Prostate gland (tissue), 2 donors: Measurements from ENCODE around the gene CUTA. TPM values are rescaled to one million over a fixed set of nuclear protein-coding genes. Genes with fewer than 3 reads are reported as not detected.

Experiments used
- DNase-seq: peaks from one replicate; pipeline ENCODE4 v3.0.0-alpha.2; 2019; ENCODE audit warnings: low spot score
- H3K27ac ChIP-seq, 2 donors: fragments of 200-600 bp; sonication (generic); 2 replicates each; pipeline ENCODE4 v1.5.1; 2017 to 2019
- H3K27me3 ChIP-seq: fragments of 200-600 bp; sonication (generic); replicated peaks from 2 replicates; pipeline ENCODE4 v1.5.1; 2019; ENCODE audit not compliant: insufficient read depth
- H3K36me3 ChIP-seq, 2 donors: fragments of 200-600 bp; sonication (generic); 1 replicate in 1 of 2; 2 replicates in 1 of 2; pipeline versions ENCODE4 v1.5.1 to v1.8.1; 2017 to 2019
- H3K4me1 ChIP-seq: fragments of 200-600 bp; sonication (generic); replicated peaks from 2 replicates; pipeline ENCODE4 v1.5.1; 2019
- H3K4me3 ChIP-seq, 2 donors: fragments of 200-600 bp; sonication (generic); 2 replicates each; pipeline ENCODE4 v1.5.1; 2017 to 2019
- H3K9me3 ChIP-seq: fragments of 200-600 bp; sonication (generic); 2 replicates; pipeline ENCODE4 v1.5.1; 2017
- POLR2A ChIP-seq: fragments of 450-650 bp; IDR thresholded peaks from one replicate; pipeline ENCODE4 v1.6.1; 2016; ENCODE audit warnings: antibody characterized with exemption, mild to moderate bottlenecking
- POLR2AphosphoS5 ChIP-seq: sonication (generic); formaldehyde crosslinking; IDR thresholded peaks from one replicate; pipeline ENCODE4 v1.6.1; 2017; ENCODE audit warnings: antibody characterized with exemption
- WGBS: methylation state at CpG from one replicate; pipeline ENCODE4 v1.1.5; 2018; 5-methylcytosine and 5-hydroxymethylcytosine counted together
- intact Hi-C: fragments of 100-400 bp; cut with DNase I; formaldehyde crosslinking; loops from one replicate; pipeline ENCODE4 v1.14.2; 2022
- total RNA-seq, 2 donors: library from RNA; depleted of rRNA; stranded (reverse); fragments of >200 nt; gene quantifications; one replicate each; pipeline ENCODE4 v1.1.0, GENCODE V29; 2016
- TF ChIP-seq, protein P1 (sequence below), 4 experiments: fragments of 200-600 bp in 2 of 4; fragments of 450-650 bp in 2 of 4; sonication (generic) in 2 of 4; IDR thresholded peaks; 1 replicate in 3 of 4; 2 replicates in 1 of 4; pipeline ENCODE4 v1.5.1; 2016 to 2019; ENCODE audit warnings: antibody characterized with exemption in 4 of 4, mild to moderate bottlenecking in 2 of 4, moderate library complexity in 2 of 4

The CUTA gene
- total RNA-seq, 2 donors from 2014 or later, result 189 to 260 TPM

DNA sequence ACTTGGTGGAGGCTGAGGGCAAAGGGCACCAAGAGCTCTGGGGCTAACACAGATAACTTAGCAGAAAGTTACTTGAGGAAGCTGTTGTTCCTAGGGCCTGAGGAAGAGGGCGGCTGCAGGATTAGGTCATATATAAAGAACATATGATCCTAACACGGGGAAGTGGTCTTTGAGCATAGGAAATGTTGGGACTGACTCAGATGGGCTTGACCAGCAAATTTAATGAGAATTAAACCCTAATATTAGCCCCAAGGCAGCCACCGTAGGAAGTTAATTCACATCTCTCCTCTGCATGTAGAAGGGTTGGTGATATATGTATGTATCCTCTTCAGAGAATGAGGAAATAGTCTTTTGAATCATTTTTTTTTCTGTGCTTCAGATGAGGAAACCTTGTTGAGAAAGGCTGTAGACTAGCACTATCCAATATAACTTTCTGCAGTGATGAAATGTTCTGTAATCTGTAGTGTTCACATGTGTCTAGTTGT, 27.3 kb upstream of the CUTA start:
- H3K4me3 ChIP-seq, result no peak overlapping the region
- no peaks in the 10 kb centered on the region for H3K27me3 ChIP-seq
- H3K9me3 ChIP-seq, result no peaks in the 10 kb centered on the region
- 84% methylated on average over 3 of the region's 3 CpGs for WGBS
- intact Hi-C loops, result no loop called here
- DNase-seq, result no peak
- H3K36me3 ChIP-seq, result no peaks in the 10 kb centered on the region
- H3K4me1 ChIP-seq, result no peaks in the 10 kb centered on the region
- no peak for TF ChIP-seq POLR2AphosphoS5
- TF ChIP-seq, protein P1, sequence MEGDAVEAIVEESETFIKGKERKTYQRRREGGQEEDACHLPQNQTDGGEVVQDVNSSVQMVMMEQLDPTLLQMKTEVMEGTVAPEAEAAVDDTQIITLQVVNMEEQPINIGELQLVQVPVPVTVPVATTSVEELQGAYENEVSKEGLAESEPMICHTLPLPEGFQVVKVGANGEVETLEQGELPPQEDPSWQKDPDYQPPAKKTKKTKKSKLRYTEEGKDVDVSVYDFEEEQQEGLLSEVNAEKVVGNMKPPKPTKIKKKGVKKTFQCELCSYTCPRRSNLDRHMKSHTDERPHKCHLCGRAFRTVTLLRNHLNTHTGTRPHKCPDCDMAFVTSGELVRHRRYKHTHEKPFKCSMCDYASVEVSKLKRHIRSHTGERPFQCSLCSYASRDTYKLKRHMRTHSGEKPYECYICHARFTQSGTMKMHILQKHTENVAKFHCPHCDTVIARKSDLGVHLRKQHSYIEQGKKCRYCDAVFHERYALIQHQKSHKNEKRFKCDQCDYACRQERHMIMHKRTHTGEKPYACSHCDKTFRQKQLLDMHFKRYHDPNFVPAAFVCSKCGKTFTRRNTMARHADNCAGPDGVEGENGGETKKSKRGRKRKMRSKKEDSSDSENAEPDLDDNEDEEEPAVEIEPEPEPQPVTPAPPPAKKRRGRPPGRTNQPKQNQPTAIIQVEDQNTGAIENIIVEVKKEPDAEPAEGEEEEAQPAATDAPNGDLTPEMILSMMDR (IDR thresholded peaks at IDR 0.05), result no peak
- no peak for TF ChIP-seq POLR2A
- H3K27ac ChIP-seq, result no peak overlapping the region

DNA sequence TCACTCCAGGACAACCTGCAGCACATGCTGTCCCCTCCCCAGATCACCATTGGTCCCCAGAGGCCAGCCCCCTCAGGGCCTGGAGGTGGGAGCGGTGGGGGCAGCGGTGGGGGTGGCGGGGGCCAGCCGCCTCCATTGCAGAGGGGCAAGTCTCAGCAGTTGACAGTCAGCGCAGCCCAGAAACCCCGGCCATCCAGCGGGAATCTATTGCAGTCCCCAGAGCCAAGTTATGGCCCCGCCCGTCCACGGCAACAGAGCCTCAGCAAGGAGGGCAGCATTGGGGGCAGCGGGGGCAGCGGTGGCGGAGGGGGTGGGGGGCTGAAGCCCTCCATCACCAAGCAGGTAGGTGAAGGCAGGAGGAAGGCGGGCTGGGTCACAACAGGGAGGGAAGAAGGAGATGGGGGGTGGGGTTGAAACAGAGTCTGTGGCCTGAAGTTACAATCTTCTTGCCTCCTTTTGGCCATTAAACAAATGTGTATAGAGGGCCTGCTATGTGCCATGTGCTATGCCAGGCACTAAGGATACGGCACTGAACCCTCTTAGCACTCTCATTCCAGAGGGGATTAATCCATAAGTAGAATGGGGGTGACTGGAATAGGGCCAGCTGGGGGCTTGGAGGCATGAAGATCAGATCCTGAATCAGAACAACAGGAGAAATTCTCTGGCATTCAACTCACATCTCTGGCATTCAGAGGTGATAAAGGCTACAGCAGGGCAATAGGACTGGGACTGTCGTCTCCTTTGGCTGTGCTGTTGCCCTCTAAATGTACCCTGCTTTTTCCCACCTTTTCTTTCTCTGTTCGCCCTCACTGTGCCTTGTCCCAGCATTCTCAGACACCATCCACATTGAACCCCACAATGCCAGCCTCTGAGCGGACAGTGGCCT, 26.0 kb upstream of the CUTA start:
- DNase-seq, result no peak
- no peaks in the 10 kb centered on the region for H3K4me1 ChIP-seq
- intact Hi-C loops, result no loop called here
- H3K27ac ChIP-seq, result no peak overlapping the region
- H3K9me3 ChIP-seq, result no peaks in the 10 kb centered on the region
- TF ChIP-seq POLR2A, result no peak
- TF ChIP-seq POLR2AphosphoS5, result no peak
- TF ChIP-seq, protein P1 (IDR thresholded peaks at IDR 0.05), result no peak
- H3K4me3 ChIP-seq, result no peak overlapping the region
- H3K27me3 ChIP-seq, result no peaks in the 10 kb centered on the region
- H3K36me3 ChIP-seq, result no peaks in the 10 kb centered on the region
- WGBS, result 90% methylated on average over 15 of the region's 18 CpGs

DNA sequence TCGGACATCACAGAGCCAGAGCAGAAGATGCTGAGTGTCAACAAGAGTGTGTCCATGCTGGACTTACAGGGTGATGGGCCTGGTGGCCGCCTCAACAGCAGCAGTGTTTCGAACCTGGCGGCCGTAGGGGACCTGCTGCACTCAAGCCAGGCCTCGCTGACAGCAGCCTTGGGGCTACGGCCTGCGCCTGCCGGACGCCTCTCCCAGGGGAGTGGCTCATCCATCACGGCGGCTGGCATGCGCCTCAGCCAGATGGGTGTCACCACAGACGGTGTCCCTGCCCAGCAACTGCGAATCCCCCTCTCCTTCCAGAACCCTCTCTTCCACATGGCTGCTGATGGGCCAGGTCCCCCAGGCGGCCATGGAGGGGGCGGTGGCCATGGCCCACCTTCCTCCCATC, 25.1 kb upstream of the CUTA start:
- no peaks in the 10 kb centered on the region for H3K9me3 ChIP-seq
- H3K4me1 ChIP-seq, result no peaks in the 10 kb centered on the region
- H3K27me3 ChIP-seq, result no peaks in the 10 kb centered on the region
- DNase-seq, result no peak
- peaks cover 0 to 3% of the 10 kb centered on the region in 2 donors for H3K36me3 ChIP-seq
- H3K27ac ChIP-seq, result no peak overlapping the region
- TF ChIP-seq POLR2AphosphoS5 (no peak), POLR2A (no peak)
- TF ChIP-seq, protein P1 (IDR thresholded peaks at IDR 0.05), result no peak
- WGBS, result 83% methylated on average over 17 of the region's 17 CpGs
- intact Hi-C loops, result no loop called here
- H3K4me3 ChIP-seq, result no peak overlapping the region

DNA sequence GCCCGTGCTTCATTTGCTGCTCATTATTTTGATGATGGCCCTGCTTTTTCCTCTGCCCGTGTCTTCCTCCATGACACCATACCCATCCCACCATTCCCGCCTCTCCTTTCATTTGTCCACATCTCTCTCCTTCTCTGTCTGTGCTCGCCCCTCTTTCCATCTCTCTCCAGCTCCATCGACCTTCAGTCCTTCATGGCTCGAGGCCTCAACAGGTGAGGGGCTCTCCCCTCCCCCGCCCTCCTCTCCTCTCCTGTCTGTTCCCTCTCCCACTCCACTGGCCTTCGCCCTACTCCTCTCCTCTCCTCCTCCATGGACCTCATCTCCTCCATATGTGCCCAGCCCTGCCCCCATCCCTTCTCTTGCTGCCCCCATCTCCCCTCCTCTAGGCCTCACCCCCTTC, 24.4 kb upstream of the CUTA start:
- intact Hi-C loops, result no loop called here
- H3K27me3 ChIP-seq, result no peaks in the 10 kb centered on the region
- no peak overlapping the region for H3K4me3 ChIP-seq
- no peaks in the 10 kb centered on the region for H3K9me3 ChIP-seq
- H3K36me3 ChIP-seq, result peaks cover 2 to 9% of the 10 kb centered on the region in 2 donors
- H3K4me1 ChIP-seq, result no peaks in the 10 kb centered on the region
- no peak overlapping the region for H3K27ac ChIP-seq
- 86% methylated on average over 8 of the region's 8 CpGs for WGBS
- DNase-seq, result no peak
- TF ChIP-seq, protein P1 (IDR thresholded peaks at IDR 0.05), result no peak
- TF ChIP-seq POLR2A (no peak), POLR2AphosphoS5 (no peak)

DNA sequence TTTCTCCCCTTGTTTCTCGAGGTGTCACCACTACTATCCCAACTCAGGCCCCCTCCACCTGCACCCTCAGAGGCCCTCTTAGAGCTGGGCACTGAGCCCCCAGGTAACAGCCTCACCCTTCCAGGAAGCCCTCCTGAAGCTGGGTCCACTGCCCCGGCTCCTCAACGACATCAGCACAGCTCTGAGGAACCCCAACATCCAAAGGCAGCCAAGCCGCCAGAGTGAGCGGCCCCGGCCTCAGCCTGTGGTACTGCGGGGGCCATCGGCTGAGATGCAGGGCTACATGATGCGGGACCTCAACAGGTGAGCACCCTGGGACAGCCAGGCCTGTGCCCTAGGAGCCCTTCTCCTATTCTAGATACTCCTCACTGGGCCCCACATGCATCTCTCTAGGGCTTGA, 23.6 kb upstream of the CUTA start:
- H3K4me3 ChIP-seq, result no peak overlapping the region
- H3K27ac ChIP-seq, result no peak overlapping the region
- no peaks in the 10 kb centered on the region for H3K9me3 ChIP-seq
- no peaks in the 10 kb centered on the region for H3K4me1 ChIP-seq
- no peaks in the 10 kb centered on the region for H3K27me3 ChIP-seq
- no peak for DNase-seq
- intact Hi-C loops, result no loop called here
- WGBS, result 92% methylated on average over 9 of the region's 9 CpGs
- TF ChIP-seq POLR2AphosphoS5 (no peak), POLR2A (no peak)
- TF ChIP-seq, protein P1 (IDR thresholded peaks at IDR 0.05), result no peak
- peaks cover 2 to 9% of the 10 kb centered on the region in 2 donors for H3K36me3 ChIP-seq
